Liver (tissue), 9 donors: ENCODE data around the gene COX8A. TPM values are rescaled to one million over a fixed set of nuclear protein-coding genes. Genes with fewer than 3 reads are reported as not detected.

Experiments used
- DNase-seq: peaks from one replicate; pipeline ENCODE4 v3.0.0-alpha.2; 2017; ENCODE audit warnings: low spot score
- H3K27ac ChIP-seq, 2 donors: one replicate each; pipeline ENCODE4 v1.7.0; 2013; ENCODE audit warnings: inconsistent platforms in 2 of 2, low read length in 2 of 2, control low read depth in 1 of 2, low read depth in 1 of 2, mild to moderate bottlenecking in 1 of 2
- H3K27me3 ChIP-seq, 4 donors: one replicate each; pipeline versions ENCODE4 v1.6.1 to v1.7.0; 2013; ENCODE audit warnings: low read length in 3 of 4, inconsistent platforms in 1 of 4, mild to moderate bottlenecking in 1 of 4, moderate library complexity in 1 of 4; ENCODE audit not compliant: control insufficient read depth in 4 of 4, insufficient read depth in 4 of 4
- H3K36me3 ChIP-seq, 4 donors: one replicate each; pipeline versions ENCODE4 v1.6.1 to v1.7.0; 2013; ENCODE audit warnings: low read length in 3 of 4, mild to moderate bottlenecking in 3 of 4, low read depth in 1 of 4, moderate library complexity in 1 of 4; ENCODE audit not compliant: control insufficient read depth in 4 of 4, insufficient read depth in 3 of 4
- H3K4me1 ChIP-seq, 4 donors: one replicate each; pipeline versions ENCODE4 v1.6.1 to v1.7.0; 2013; ENCODE audit warnings: low read length in 3 of 4, mild to moderate bottlenecking in 3 of 4, moderate library complexity in 1 of 4; ENCODE audit not compliant: control insufficient read depth in 4 of 4, insufficient read depth in 4 of 4
- H3K4me3 ChIP-seq, 3 donors: one replicate each; pipeline versions ENCODE4 v1.6.1 to v1.7.0; 2013; ENCODE audit warnings: low read length in 3 of 3, control low read depth in 1 of 3, low read depth in 1 of 3, mild to moderate bottlenecking in 1 of 3
- H3K9ac ChIP-seq, 2 donors: one replicate each; pipeline ENCODE4 v1.7.0; 2013; ENCODE audit warnings: low read length in 2 of 2, mild to moderate bottlenecking in 2 of 2, moderate library complexity in 2 of 2, control low read depth in 1 of 2, low read depth in 1 of 2
- H3K9me3 ChIP-seq, 4 donors: one replicate each; pipeline versions ENCODE4 v1.6.1 to v1.7.0; 2013; ENCODE audit warnings: low read length in 3 of 4; ENCODE audit not compliant: control insufficient read depth in 4 of 4
- ATF3 ChIP-seq: IDR thresholded peaks from 2 replicates; pipeline ENCODE4 v1.6.1; 2016; ENCODE audit warnings: antibody characterized with exemption
- CTCF ChIP-seq: fragments of 150-350 bp; IDR thresholded peaks from 2 replicates; pipeline ENCODE4 v1.5.1; 2017; ENCODE audit warnings: improper control_type of control experiment, low read depth, low read length; ENCODE audit not compliant: missing input control
- EGR1 ChIP-seq, 2 donors: IDR thresholded peaks; 2 replicates each; pipeline ENCODE4 v1.6.1; 2016 to 2018; ENCODE audit warnings: antibody characterized with exemption in 2 of 2, low read depth in 2 of 2
- FOXA1 ChIP-seq: IDR thresholded peaks from 2 replicates; pipeline ENCODE4 v1.6.1; 2016; ENCODE audit warnings: antibody characterized with exemption
- FOXA2 ChIP-seq: IDR thresholded peaks from 2 replicates; pipeline ENCODE4 v1.6.1; 2016; ENCODE audit warnings: antibody characterized with exemption
- GABPA ChIP-seq, 2 donors: IDR thresholded peaks in 1 of 2; conservative IDR thresholded peaks in 1 of 2; 2 replicates each; pipeline ENCODE4 v1.6.1; 2016; ENCODE audit warnings: antibody characterized with exemption in 2 of 2, mild to moderate bottlenecking in 1 of 2, moderate library complexity in 1 of 2
- HNF4A ChIP-seq, 2 donors: conservative IDR thresholded peaks; 2 replicates each; pipeline ENCODE4 v1.6.1; 2016; ENCODE audit warnings: antibody characterized with exemption in 2 of 2, mild to moderate bottlenecking in 2 of 2
- JUND ChIP-seq, 2 donors: IDR thresholded peaks; 2 replicates each; pipeline ENCODE4 v1.6.1; 2016; ENCODE audit warnings: antibody characterized with exemption in 2 of 2
- MAX ChIP-seq: IDR thresholded peaks from 2 replicates; pipeline ENCODE4 v1.6.1; 2016; ENCODE audit warnings: antibody characterized with exemption
- NR2F2 ChIP-seq: IDR thresholded peaks from 2 replicates; pipeline ENCODE4 v1.6.1; 2016; ENCODE audit warnings: antibody characterized with exemption
- RAD21 ChIP-seq, 2 donors: IDR thresholded peaks; 2 replicates each; pipeline ENCODE4 v1.6.1; 2016; ENCODE audit warnings: antibody characterized with exemption in 2 of 2, mild to moderate bottlenecking in 2 of 2
- REST ChIP-seq: IDR thresholded peaks from 2 replicates; pipeline ENCODE4 v1.6.1; 2016; ENCODE audit warnings: antibody characterized with exemption, mild to moderate bottlenecking
- RXRA ChIP-seq, 2 donors: IDR thresholded peaks; 2 replicates each; pipeline ENCODE4 v1.6.1; 2017 to 2018; ENCODE audit warnings: antibody characterized with exemption in 2 of 2, mild to moderate bottlenecking in 1 of 2
- SP1 ChIP-seq: IDR thresholded peaks from 2 replicates; pipeline ENCODE4 v1.6.1; 2018; ENCODE audit warnings: antibody characterized with exemption, mild to moderate bottlenecking
- TAF1 ChIP-seq: conservative IDR thresholded peaks from 2 replicates; pipeline ENCODE4 v1.6.1; 2016; ENCODE audit warnings: antibody characterized with exemption, mild to moderate bottlenecking
- YY1 ChIP-seq: IDR thresholded peaks from 2 replicates; pipeline ENCODE4 v1.6.1; 2016; ENCODE audit warnings: antibody characterized with exemption, mild to moderate bottlenecking
- ZBTB33 ChIP-seq: IDR thresholded peaks from 2 replicates; pipeline ENCODE4 v1.6.1; 2016; ENCODE audit warnings: antibody characterized with exemption
- WGBS: extraction: QIAGEN DNeasy Blood & Tissue Kit; methylation state at CpG from one replicate; pipeline ENCODE4 v1.1.7; 2013; 5-methylcytosine and 5-hydroxymethylcytosine counted together
- polyA plus RNA-seq, 2 donors: library from polyadenylated mRNA; stranded (reverse) in 1 of 2; unstranded in 1 of 2; fragments of 200-250 nt in 1 of 2; fragments of >200 nt in 1 of 2; fragmentation: Nextera tagmentation in 1 of 2; extraction: Ambion mirVana in 1 of 2; gene quantifications; one replicate each; pipeline versions ENCODE4 v1.2.1 to v1.2.3, GENCODE V29; 2013 to 2015
- total RNA-seq, 2 donors: library from RNA; depleted of rRNA; stranded (reverse); fragments of >200 nt; gene quantifications; one replicate each; pipeline ENCODE4 v1.2.3, GENCODE V29; 2014
- donor health status: healthy.
- donor health status: healthy.
- donor health status: healthy.
- donor health status: healthy.
- donor health status: healthy.

Gene COX8A
- total and polyA plus RNA-seq, 4 donors: 250 to 586 (median 363) TPM

- Histone ChIP-seq H3K9me3 (no peaks in the 10 kb centered on the region), H3K9ac (no peak overlapping the region), H3K36me3 (no peaks in the 10 kb centered on the region), H3K27me3 (no peaks in the 10 kb centered on the region), H3K4me3 (peak overlapping the region in 1 of 3 donors; percentile 12), H3K27ac (no peak overlapping the region), H3K4me1 (peaks cover 3 to 26% (median 9%) of the 10 kb centered on the region in 4 donors)
- TF ChIP-seq JUND (IDR thresholded peaks at IDR 0.05) (no peak), GABPA (IDR thresholded peaks at IDR 0.05 in 1 of 2, conservative IDR thresholded peaks at IDR 0.05 in 1 of 2) (no peak), TAF1 (no peak), REST (no peak), ZBTB33 (no peak), HNF4A (conservative IDR thresholded peaks at IDR 0.05) (no peak), SP1 (no peak), YY1 (no peak), RAD21 (IDR thresholded peaks at IDR 0.05) (no peak), ATF3 (no peak), FOXA2 (no peak), CTCF (no peak), NR2F2 (no peak), MAX (no peak), EGR1 (IDR thresholded peaks at IDR 0.05; ENCODE audit: low read depth in 2 of 2) (no peak), RXRA (IDR thresholded peaks at IDR 0.05) (no peak), FOXA1 (no peak)
- WGBS: 50% methylated on average over 27 of the region's 27 CpGs
- DNase-seq: no peak
These were observed 32.8 kb downstream of the COX8A start for GRCh38 chr11:64007160-64007628.
